Smooth muscle cell (in vitro differentiated cells): Measurements from ENCODE around the gene KAZN. TPM values are rescaled to one million over a fixed set of nuclear protein-coding genes. Genes with fewer than 3 reads are reported as not detected.

ENCODE experiments used
- DNase-seq: peaks from one replicate; lab custom pipeline; 2025; ENCODE audit not compliant: unreplicated experiment; lab: John Stamatoyannopoulos, UW
- H2AFZ ChIP-seq: fragments of 200-600 bp; sonication (generic); 2 replicates; pipeline ENCODE4 v1.6.0; 2016; ENCODE audit warnings: antibody characterized with exemption, low read depth, mild to moderate bottlenecking
- H3F3A ChIP-seq: fragments of 200-600 bp; sonication (generic); 2 replicates; pipeline ENCODE4 v1.6.0; 2017; ENCODE audit warnings: antibody characterized with exemption, low read depth
- H3K27ac ChIP-seq: fragments of 200-600 bp; sonication (generic); 2 replicates; pipeline ENCODE4 v1.5.1; 2016; ENCODE audit warnings: low read depth, mild to moderate bottlenecking
- H3K27me3 ChIP-seq: fragments of 200-600 bp; sonication (generic); 2 replicates; pipeline ENCODE4 v1.6.1; 2016; ENCODE audit warnings: low read depth, mild to moderate bottlenecking
- H3K36me3 ChIP-seq: fragments of 200-600 bp; sonication (generic); 2 replicates; pipeline ENCODE4 v1.5.1; 2016; ENCODE audit warnings: low read depth
- H3K4me1 ChIP-seq: fragments of 200-600 bp; sonication (generic); 2 replicates; pipeline ENCODE4 v1.5.1; 2016; ENCODE audit warnings: low read depth
- H3K4me2 ChIP-seq: fragments of 200-600 bp; sonication (generic); 2 replicates; pipeline ENCODE4 v1.6.0; 2016; ENCODE audit warnings: mild to moderate bottlenecking
- H3K4me3 ChIP-seq: fragments of 200-600 bp; sonication (generic); 2 replicates; pipeline ENCODE4 v1.5.1; 2016; ENCODE audit warnings: mild to moderate bottlenecking
- H3K79me2 ChIP-seq: fragments of 200-600 bp; sonication (generic); 2 replicates; pipeline ENCODE4 v1.6.0; 2016; ENCODE audit warnings: low read depth, mild to moderate bottlenecking
- H3K9ac ChIP-seq: fragments of 200-600 bp; sonication (generic); 2 replicates; pipeline ENCODE4 v1.6.0; 2016; ENCODE audit warnings: low read depth
- H3K9me3 ChIP-seq: fragments of 200-600 bp; sonication (generic); replicated peaks from 2 replicates; pipeline ENCODE4 v1.5.1; 2016; ENCODE audit warnings: low read depth
- H4K20me1 ChIP-seq: fragments of 200-600 bp; sonication (generic); 2 replicates; pipeline ENCODE4 v1.6.0; 2016; ENCODE audit warnings: low read depth
- WGBS: methylation state at CpG from one replicate; pipeline ENCODE4 v1.1.7; 2016; ENCODE audit warnings: low lambda C conversion rate; 5-methylcytosine and 5-hydroxymethylcytosine counted together
- polyA plus RNA-seq: library from polyadenylated mRNA; unstranded; fragments of >200 nt; fragmentation: Nextera tagmentation; extraction: Ambion mirVana; gene quantifications from 2 replicates; pipeline ENCODE4 v1.2.1, GENCODE V29; 2016
- total RNA-seq: library from RNA; depleted of rRNA; stranded (reverse); fragments of >200 nt; gene quantifications from 2 replicates; pipeline ENCODE4 v1.2.3, GENCODE V29; 2014
- TF ChIP-seq, protein P1 (sequence below): fragments of 200-600 bp; sonication (generic); IDR thresholded peaks from 2 replicates; pipeline ENCODE4 v1.5.1; 2017; ENCODE audit warnings: borderline replicate concordance, mild to moderate bottlenecking, antibody characterized with exemption; ENCODE audit not compliant: insufficient read depth, poor library complexity, severe bottlenecking

The KAZN gene
- total and polyA plus RNA-seq, 2 experiments from 2014 or later: 6.3 to 8.2 TPM

DNA sequence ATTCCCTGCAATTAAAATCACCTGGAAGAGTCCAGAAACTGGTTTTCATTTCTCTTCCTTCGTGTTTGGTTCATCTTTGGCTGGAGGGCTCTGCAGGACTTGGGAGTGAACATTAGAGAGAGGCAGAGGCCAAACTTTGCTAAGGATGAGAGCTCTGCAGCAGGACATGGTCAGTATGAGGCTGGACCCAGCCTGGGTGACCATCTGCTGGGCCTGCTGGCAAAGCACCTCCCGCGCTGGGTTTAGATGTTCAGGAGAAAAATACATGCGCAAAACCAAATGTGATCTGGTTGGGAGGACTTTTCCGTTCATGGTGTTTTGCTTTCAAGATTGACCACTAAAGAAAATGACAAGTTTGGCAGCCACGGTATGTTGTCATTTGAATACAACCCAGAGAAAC, 15.9 kb downstream of the KAZN start:
- no peak overlapping the region for H3K27ac ChIP-seq
- H2AFZ ChIP-seq: no peak overlapping the region
- no peak for DNase-seq

DNA sequence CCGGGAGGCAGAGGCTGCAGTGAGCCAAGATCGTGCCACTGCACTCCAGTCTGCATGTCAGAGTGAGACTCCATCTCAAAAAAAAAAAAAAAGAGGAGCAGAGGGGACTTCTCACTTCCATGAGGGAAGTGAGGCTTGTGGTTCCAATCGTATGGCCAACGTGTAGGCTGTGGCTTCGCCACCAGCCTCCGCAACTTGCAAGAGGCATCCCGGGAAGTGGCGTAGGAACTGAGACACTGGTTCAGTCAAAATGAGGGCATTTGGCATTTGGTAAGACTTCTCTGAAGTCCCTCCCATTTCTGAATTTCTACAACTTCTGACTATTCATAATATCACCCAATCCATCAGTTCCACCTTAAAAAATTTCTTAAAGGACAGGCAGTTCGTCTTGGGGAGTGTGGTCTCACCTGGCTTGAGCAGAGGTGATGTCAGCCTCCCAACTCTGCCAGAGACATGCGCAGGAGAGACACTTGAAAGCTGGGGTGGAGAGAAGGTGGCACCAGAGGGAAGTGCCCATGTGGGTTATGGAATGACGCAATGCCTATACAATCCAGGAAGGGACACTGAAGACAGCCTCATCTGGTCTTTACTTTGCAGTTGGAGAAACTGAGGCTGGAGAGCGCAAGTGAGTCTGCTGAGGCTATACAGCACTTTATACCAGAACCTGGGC, 17.2 kb downstream of the KAZN start:
- 95% methylated on average over 12 of the region's 12 CpGs for WGBS
- no peak overlapping the region for H3K27ac ChIP-seq
- DNase-seq: no peak
- no peaks in the 10 kb centered on the region for H3K79me2 ChIP-seq
- H3K4me3 ChIP-seq: no peak overlapping the region
- no peaks in the 10 kb centered on the region for H3K4me1 ChIP-seq
- H3K36me3 ChIP-seq: no peaks in the 10 kb centered on the region
- TF ChIP-seq, protein P1, sequence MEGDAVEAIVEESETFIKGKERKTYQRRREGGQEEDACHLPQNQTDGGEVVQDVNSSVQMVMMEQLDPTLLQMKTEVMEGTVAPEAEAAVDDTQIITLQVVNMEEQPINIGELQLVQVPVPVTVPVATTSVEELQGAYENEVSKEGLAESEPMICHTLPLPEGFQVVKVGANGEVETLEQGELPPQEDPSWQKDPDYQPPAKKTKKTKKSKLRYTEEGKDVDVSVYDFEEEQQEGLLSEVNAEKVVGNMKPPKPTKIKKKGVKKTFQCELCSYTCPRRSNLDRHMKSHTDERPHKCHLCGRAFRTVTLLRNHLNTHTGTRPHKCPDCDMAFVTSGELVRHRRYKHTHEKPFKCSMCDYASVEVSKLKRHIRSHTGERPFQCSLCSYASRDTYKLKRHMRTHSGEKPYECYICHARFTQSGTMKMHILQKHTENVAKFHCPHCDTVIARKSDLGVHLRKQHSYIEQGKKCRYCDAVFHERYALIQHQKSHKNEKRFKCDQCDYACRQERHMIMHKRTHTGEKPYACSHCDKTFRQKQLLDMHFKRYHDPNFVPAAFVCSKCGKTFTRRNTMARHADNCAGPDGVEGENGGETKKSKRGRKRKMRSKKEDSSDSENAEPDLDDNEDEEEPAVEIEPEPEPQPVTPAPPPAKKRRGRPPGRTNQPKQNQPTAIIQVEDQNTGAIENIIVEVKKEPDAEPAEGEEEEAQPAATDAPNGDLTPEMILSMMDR: no peak
- H3K9me3 ChIP-seq: no peaks in the 10 kb centered on the region
- H3F3A ChIP-seq: no peaks in the 10 kb centered on the region
- H3K27me3 ChIP-seq: no peaks in the 10 kb centered on the region
- no peak overlapping the region for H2AFZ ChIP-seq
- no peak overlapping the region for H3K9ac ChIP-seq
- H4K20me1 ChIP-seq: no peaks in the 10 kb centered on the region
- H3K4me2 ChIP-seq: no peak overlapping the region

More for the DNA sequence above, 15.9 kb downstream of the KAZN start:
- H3K9ac ChIP-seq: no peak overlapping the region
- TF ChIP-seq, protein P1: no peak
- H3K36me3 ChIP-seq: no peaks in the 10 kb centered on the region
- no peaks in the 10 kb centered on the region for H3K27me3 ChIP-seq
- H3F3A ChIP-seq: no peaks in the 10 kb centered on the region
- WGBS: 97% methylated on average over 6 of the region's 6 CpGs
- H3K4me1 ChIP-seq: no peaks in the 10 kb centered on the region
- no peaks in the 10 kb centered on the region for H4K20me1 ChIP-seq
- H3K4me2 ChIP-seq: no peak overlapping the region
- H3K9me3 ChIP-seq: no peaks in the 10 kb centered on the region
- no peak overlapping the region for H3K4me3 ChIP-seq
- H3K79me2 ChIP-seq: no peaks in the 10 kb centered on the region

DNA sequence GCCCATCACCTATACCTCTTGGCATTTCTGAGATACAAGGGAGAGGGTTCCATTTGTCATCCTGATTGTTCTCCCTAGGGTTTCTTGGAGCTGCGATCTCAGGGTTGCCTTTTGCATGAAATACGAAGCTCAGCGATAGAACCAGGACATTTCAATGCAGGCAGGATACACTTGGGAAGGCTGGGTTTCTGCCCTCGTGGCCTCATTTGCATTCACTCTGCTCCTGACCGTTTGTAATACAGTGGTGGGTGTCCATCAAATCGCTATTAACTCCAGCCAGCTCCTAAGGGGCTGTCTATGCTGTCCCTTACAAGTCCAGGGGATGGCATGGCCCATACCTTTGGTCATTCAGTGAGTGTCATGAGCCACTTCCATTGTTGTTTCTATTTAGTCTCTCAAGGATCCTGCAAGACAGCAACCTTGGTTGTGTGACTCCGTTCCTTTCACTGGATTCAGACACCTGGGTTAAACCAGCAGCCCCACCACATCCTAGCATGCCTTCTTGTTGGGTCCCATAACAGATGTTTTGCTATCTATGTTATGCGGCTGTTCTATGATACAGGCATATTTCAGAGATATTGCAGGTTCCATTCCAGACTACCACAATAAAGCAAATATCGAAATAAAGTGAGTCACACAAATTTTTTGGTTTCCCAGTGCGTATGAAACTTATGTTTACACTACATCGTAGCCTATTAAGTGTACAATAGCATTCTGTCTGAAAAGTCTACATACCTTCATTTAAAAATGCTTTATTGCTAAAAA, 18.3 kb downstream of the KAZN start:
- Histone ChIP-seq H3K4me2 (no peak overlapping the region), H4K20me1 (no peaks in the 10 kb centered on the region), H3K79me2 (no peaks in the 10 kb centered on the region), H2AFZ (no peak overlapping the region), H3K4me3 (no peak overlapping the region), H3K36me3 (no peaks in the 10 kb centered on the region), H3K4me1 (no peaks in the 10 kb centered on the region), H3K27me3 (no peaks in the 10 kb centered on the region), H3K27ac (no peak overlapping the region), H3K9ac (no peak overlapping the region), H3F3A (no peaks in the 10 kb centered on the region), H3K9me3 (no peaks in the 10 kb centered on the region)
- TF ChIP-seq, protein P1: no peak
- 82% methylated on average over 11 of the region's 11 CpGs for WGBS
- DNase-seq: no peak
